Suprapubic skin (tissue), 4 donors: Measurements from ENCODE around the gene XPC. TPM values are rescaled to one million over a fixed set of nuclear protein-coding genes. Genes with fewer than 3 reads are reported as not detected.

Experiments used
- DNase-seq, 2 donors: peaks; one replicate each; pipeline ENCODE4 v3.0.0-alpha.2; 2019; ENCODE audit warnings: low spot score in 2 of 2
- H3K27ac ChIP-seq: fragments of 200-600 bp; sonication (generic); one replicate; pipeline ENCODE4 v1.5.1; 2019
- H3K27me3 ChIP-seq: fragments of 200-600 bp; sonication (generic); one replicate; pipeline ENCODE4 v1.5.1; 2019
- H3K36me3 ChIP-seq: fragments of 200-600 bp; sonication (generic); one replicate; pipeline ENCODE4 v1.5.1; 2019
- H3K4me1 ChIP-seq: fragments of 200-600 bp; sonication (generic); one replicate; pipeline ENCODE4 v1.5.1; 2019
- H3K4me3 ChIP-seq: fragments of 200-600 bp; sonication (generic); one replicate; pipeline ENCODE4 v1.5.1; 2019; ENCODE audit warnings: mild to moderate bottlenecking
- H3K9me3 ChIP-seq: fragments of 200-600 bp; sonication (generic); one replicate; pipeline ENCODE4 v1.5.1; 2019
- EP300 ChIP-seq: sonication (generic); formaldehyde crosslinking; IDR thresholded peaks from one replicate; pipeline ENCODE4 v1.6.1; 2017; ENCODE audit warnings: antibody characterized with exemption
- POLR2A ChIP-seq, 2 donors: fragments of 450-650 bp; IDR thresholded peaks; one replicate each; pipeline ENCODE4 v1.6.1; 2017; ENCODE audit warnings: antibody characterized with exemption in 2 of 2, mild to moderate bottlenecking in 2 of 2, moderate library complexity in 2 of 2
- POLR2AphosphoS5 ChIP-seq, 3 donors: sonication (generic); formaldehyde crosslinking; IDR thresholded peaks; one replicate each; pipeline ENCODE4 v1.6.1; 2017; ENCODE audit warnings: antibody characterized with exemption in 3 of 3
- WGBS: methylation state at CpG from one replicate; pipeline ENCODE4 v1.1.5; 2018; 5-methylcytosine and 5-hydroxymethylcytosine counted together
- total RNA-seq, 4 donors: library from RNA; depleted of rRNA; stranded (reverse); fragments of >200 nt; gene quantifications; one replicate each; pipeline ENCODE4 v1.1.0, GENCODE V29; 2016
- TF ChIP-seq, protein P1 (sequence below), 2 donors: fragments of 200-600 bp in 1 of 2; fragments of 450-650 bp in 1 of 2; sonication (generic) in 1 of 2; IDR thresholded peaks; one replicate each; pipeline ENCODE4 v1.5.1; 2016 to 2019; ENCODE audit warnings: antibody characterized with exemption in 2 of 2, mild to moderate bottlenecking in 1 of 2, moderate library complexity in 1 of 2

The XPC gene
- total RNA-seq, 4 donors from 2014 or later, result 49.7 to 176 (median 66.4) TPM

DNA sequence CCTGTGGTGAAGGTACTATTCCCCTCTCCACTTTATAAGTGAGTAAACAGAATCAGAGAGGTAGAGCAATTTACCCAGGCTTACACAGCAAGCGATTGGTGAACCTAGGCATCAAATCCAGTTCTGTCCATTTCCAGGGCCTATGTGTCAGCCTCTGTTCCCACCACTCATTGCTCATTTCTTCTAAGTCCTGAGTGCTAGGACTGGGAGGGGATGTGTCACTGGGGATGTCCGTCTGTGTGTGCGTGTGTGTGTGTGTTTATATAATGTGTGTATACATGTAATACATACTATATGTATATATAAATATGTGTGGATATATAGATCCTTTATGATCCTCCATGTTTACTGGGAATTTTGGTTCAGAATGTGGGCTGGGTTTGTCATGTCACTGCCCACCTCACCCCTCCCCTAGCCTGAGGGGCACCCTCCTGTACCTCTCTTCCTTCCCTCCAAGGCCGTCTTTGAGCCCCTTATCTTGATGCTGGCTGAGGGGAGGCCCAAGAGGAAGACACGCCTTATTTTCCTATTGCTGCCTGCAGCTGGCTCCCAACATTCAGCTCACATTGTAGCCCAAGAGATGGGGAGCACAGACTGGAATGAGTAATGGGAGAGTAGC, 51.4 kb downstream of the XPC start:
- H3K4me3 ChIP-seq, result peak overlapping the region; percentile 99
- TF ChIP-seq EP300, result no peak
- no peak for TF ChIP-seq POLR2A (IDR thresholded peaks at IDR 0.05)
- TF ChIP-seq, protein P1, sequence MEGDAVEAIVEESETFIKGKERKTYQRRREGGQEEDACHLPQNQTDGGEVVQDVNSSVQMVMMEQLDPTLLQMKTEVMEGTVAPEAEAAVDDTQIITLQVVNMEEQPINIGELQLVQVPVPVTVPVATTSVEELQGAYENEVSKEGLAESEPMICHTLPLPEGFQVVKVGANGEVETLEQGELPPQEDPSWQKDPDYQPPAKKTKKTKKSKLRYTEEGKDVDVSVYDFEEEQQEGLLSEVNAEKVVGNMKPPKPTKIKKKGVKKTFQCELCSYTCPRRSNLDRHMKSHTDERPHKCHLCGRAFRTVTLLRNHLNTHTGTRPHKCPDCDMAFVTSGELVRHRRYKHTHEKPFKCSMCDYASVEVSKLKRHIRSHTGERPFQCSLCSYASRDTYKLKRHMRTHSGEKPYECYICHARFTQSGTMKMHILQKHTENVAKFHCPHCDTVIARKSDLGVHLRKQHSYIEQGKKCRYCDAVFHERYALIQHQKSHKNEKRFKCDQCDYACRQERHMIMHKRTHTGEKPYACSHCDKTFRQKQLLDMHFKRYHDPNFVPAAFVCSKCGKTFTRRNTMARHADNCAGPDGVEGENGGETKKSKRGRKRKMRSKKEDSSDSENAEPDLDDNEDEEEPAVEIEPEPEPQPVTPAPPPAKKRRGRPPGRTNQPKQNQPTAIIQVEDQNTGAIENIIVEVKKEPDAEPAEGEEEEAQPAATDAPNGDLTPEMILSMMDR (IDR thresholded peaks at IDR 0.05), result no peak
- TF ChIP-seq POLR2AphosphoS5 (IDR thresholded peaks at IDR 0.05), result no peak
- H3K27me3 ChIP-seq, result no peaks in the 10 kb centered on the region
- H3K27ac ChIP-seq, result peak overlapping the region; percentile 100
- 53% methylated on average over 5 of the region's 5 CpGs for WGBS
- H3K9me3 ChIP-seq, result no peaks in the 10 kb centered on the region
- H3K36me3 ChIP-seq, result peaks cover 38% of the 10 kb centered on the region
- DNase-seq, result no peak
- H3K4me1 ChIP-seq, result peaks cover 45% of the 10 kb centered on the region

DNA sequence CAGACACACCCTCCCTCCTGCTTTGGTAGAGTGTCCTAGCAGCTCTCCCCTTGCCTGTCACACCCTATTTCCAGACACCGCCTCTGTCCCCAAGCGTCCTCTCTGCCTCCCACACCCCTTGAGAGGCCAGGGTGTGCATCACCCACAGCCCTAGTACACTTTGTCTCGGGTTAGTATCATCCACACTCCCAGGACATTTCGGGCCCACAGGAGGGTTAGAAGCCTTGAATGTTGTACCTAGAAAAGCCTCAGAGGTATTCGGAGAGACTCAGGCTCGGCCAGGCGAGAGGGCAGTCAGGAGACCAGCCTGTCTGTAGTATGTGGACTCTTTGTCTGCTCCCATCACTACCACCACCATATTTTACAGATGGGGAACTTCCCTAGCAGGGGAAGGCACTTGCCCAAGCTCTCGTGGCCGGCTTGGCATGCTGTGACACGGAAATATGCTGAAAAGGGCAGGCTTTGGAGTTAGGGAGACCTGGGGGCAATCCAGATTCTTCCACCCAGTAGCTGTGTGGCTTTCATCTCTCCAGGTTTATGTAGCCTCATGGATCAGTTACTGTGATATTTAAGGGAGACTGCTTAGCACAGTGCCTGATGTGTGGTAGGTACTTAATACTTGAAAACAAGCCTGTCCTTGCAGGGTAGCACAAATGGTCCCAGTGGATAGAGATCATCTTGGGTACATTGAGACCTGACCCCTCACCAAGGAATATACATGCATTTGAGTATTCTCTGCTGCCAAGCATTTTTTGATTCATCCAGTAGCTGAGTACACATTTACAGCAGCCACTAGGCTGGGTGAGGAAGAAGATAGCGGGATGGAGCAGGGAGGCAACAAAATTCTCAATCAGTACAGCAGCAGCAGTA, 52.1 kb downstream of the XPC start:
- Histone ChIP-seq H3K4me3 (peak overlapping the region; percentile 99), H3K4me1 (peaks cover 52% of the 10 kb centered on the region), H3K27ac (peak overlapping the region; percentile 100), H3K9me3 (no peaks in the 10 kb centered on the region), H3K36me3 (peaks cover 31% of the 10 kb centered on the region), H3K27me3 (no peaks in the 10 kb centered on the region)
- no peak for TF ChIP-seq POLR2A (IDR thresholded peaks at IDR 0.05)
- TF ChIP-seq, protein P1 (IDR thresholded peaks at IDR 0.05), result no peak
- TF ChIP-seq POLR2AphosphoS5 (IDR thresholded peaks at IDR 0.05), result peak in 1 of 3 donors; percentile 63
- TF ChIP-seq EP300, result no peak
- WGBS, result 21% methylated on average over 11 of the region's 11 CpGs
- no peak for DNase-seq

DNA sequence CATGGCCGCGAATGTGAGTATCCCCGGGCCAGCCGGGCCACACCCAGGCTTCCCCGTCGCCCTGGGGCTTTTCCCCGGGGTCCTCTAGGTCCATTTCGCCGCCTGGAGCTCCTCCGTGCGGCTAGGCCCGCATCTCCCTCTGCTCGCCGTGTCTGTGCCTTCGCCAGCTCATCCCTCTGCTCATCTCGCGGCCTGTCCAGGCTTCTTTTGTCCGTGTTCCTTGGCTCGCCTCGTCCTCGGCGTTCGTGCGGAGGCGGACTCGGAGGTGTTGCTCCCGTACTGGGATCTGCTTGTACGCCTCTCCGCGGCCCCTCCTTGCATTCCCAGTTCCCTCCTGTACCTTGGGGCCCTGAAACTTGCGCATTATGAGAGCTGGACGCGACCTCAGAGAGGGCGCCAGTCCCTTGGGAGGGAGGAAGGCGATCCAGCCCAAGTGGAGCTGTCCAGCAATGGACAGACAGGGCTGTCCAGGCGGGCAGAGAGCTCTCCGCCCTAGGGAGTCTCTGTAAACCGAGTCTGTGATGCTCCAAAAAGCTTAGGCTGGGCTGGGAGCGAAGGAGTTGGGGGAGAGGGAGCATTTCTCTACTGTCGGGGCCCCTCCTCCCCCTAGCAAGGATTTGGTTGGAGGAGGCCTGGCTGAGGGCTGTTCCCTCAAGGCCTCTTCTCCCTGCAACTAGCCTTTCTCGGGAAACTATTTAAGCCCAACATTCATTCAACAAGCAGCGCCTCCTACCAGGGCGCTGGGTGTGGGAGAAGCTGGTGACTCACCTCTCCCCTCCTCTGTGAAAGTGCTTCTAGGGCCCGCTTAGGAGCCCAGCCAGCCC, 53.0 kb downstream of the XPC start:
- Histone ChIP-seq H3K9me3 (no peaks in the 10 kb centered on the region), H3K4me1 (peaks cover 53% of the 10 kb centered on the region), H3K27ac (peak overlapping the region; percentile 100), H3K27me3 (no peaks in the 10 kb centered on the region), H3K36me3 (peaks cover 26% of the 10 kb centered on the region), H3K4me3 (peak overlapping the region; percentile 99)
- 0% methylated on average over 8 of the region's 44 CpGs for WGBS
- peak; percentile 89 to 90 for DNase-seq
- TF ChIP-seq, protein P1 (IDR thresholded peaks at IDR 0.05), result peak in 1 of 2 donors; percentile 12
- TF ChIP-seq POLR2AphosphoS5 (IDR thresholded peaks at IDR 0.05) (no peak), POLR2A (IDR thresholded peaks at IDR 0.05) (peak in 1 of 2 donors; percentile 75)

DNA sequence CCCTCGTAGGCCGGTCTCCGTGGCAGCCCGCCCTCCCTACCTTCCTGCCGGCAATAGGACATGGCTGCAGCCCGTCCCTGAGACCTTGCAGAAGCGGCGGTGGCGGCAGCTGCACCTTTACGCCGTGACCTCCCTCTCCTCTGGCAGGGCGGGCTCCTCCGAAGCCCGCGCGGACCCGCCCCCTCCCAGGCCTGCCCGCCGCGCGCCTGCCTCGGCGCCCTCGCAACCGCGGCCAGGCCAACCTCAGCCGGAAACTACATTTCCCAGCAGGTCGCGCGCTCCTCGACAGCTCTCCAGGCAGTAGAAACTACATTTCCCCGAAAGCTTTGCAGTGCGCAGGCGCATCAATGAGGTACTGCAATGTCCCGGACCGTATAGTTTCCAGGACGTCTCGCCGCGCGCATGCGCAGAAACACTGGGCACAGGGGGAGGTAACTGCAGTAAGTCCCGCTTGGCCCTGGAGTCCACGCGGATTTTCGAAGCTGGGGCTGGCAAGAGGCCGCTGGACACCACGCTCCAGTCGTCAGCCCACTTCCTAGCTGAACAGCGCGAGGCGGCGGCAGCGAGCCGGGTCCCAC, 53.7 kb downstream of the XPC start, which contains the start of the genes CHCHD4 and TMEM43:
Gene CHCHD4, minus strand, starts transcription at position 256 of the 578 bp plus-strand sequence. Its CDS starts 194 bp downstream, at position 62.
Gene TMEM43, plus strand, starts transcription at position 438 of the 578 bp plus-strand sequence. CDS start 142 bp downstream, outside the sequence.
- Histone ChIP-seq H3K27me3 (no peaks in the 10 kb centered on the region), H3K9me3 (no peaks in the 10 kb centered on the region), H3K4me1 (peaks cover 57% of the 10 kb centered on the region), H3K27ac (peak within 1 kb of the TSS; percentile 100), H3K4me3 (peak within 1 kb of the TSS; percentile 99), H3K36me3 (peaks cover 24% of the 10 kb centered on the region)
- WGBS, result 0% methylated on average over 12 of the region's 55 CpGs
- peak; percentile 99 to 100 for DNase-seq
- TF ChIP-seq POLR2AphosphoS5 (IDR thresholded peaks at IDR 0.05), result peak in 2 of 3 donors; percentile 60 to 80
- no peak for TF ChIP-seq EP300
- peak; percentile 13 to 76 for TF ChIP-seq POLR2A (IDR thresholded peaks at IDR 0.05)

DNA sequence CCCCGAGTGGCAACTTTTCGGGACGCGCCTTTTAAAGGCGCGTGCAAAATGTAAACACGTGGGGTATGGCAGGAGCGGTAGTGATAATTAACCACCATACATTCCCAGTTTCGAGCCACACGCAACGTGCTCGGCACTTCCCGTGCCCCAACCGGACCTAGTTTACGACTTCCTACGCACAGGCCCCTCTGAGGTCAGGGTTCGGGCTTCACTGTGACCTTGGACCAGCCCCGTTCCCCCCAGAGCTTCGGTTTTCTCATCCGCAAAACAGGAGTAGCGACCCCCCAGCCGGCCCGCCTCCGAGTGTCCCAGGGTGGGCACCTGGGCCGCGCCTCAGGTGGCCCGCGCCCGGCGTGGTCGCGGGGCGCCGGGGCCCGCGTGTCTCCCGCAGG, 54.2 kb downstream of the XPC start:
- Histone ChIP-seq H3K9me3 (no peaks in the 10 kb centered on the region), H3K4me1 (peaks cover 62% of the 10 kb centered on the region), H3K36me3 (peaks cover 20% of the 10 kb centered on the region), H3K27me3 (no peaks in the 10 kb centered on the region), H3K27ac (peak overlapping the region; percentile 100), H3K4me3 (peak overlapping the region; percentile 99)
- TF ChIP-seq, protein P1 (IDR thresholded peaks at IDR 0.05), result no peak
- TF ChIP-seq POLR2AphosphoS5 (IDR thresholded peaks at IDR 0.05) (no peak), EP300 (no peak), POLR2A (IDR thresholded peaks at IDR 0.05) (no peak)
- peak; percentile 83 to 90 for DNase-seq
- 0% methylated on average over 12 of the region's 37 CpGs for WGBS
